HG02610 (cell line): ENCODE measurements around the gene TENT4A.
"Not testable (repeated sequence)": the region's sequence is repeated elsewhere in the genome, so short reads cannot be mapped to it uniquely, and the experiment has no call there.

Experiments
- ATAC-seq: cut with Tn5 transposase; IDR thresholded peaks from one replicate; pipeline ENCODE4 v1.9.1; 2021; ENCODE audit warnings: mild to moderate bottlenecking, moderate library complexity; ENCODE audit not compliant: unreplicated experiment

Gene TENT4A

GRCh38 chr5:6713274-6714225, at the start of gene TENT4A:
TSS of gene TENT4A (plus strand) at chr5:6713432. CDS start at chr5:6713984, 552 bp downstream.
- ATAC-seq, result peak; percentile 7

GRCh38 chr5:6666762-6667161, 46.5 kb upstream of the TENT4A start:
- no peak for ATAC-seq

- ATAC-seq, result no peak
These were observed 45.6 kb upstream of the TENT4A start for GRCh38 chr5:6667648-6668047.

- not testable (repeated sequence) for ATAC-seq
These were observed 44.5 kb upstream of the TENT4A start for GRCh38 chr5:6668717-6669116.

- ATAC-seq, result no peak
These were observed 40.2 kb upstream of the TENT4A start for GRCh38 chr5:6673031-6673430.

- ATAC-seq, result no peak
These were observed 39.3 kb upstream of the TENT4A start for GRCh38 chr5:6673963-6674362.

GRCh38 chr5:6674421-6674820, 38.8 kb upstream of the TENT4A start:
- ATAC-seq, result no peak

GRCh38 chr5:6674886-6675285, 38.3 kb upstream of the TENT4A start:
- no peak for ATAC-seq

- ATAC-seq, result no peak
These were observed 37.3 kb upstream of the TENT4A start for GRCh38 chr5:6675784-6676491.

GRCh38 chr5:6676702-6677101, 36.5 kb upstream of the TENT4A start:
- no peak for ATAC-seq

- no peak for ATAC-seq
These were observed 34.8 kb upstream of the TENT4A start for GRCh38 chr5:6678385-6678784.

GRCh38 chr5:6680922-6681321, 32.3 kb upstream of the TENT4A start:
- no peak for ATAC-seq

GRCh38 chr5:6681682-6682081, 31.6 kb upstream of the TENT4A start:
- no peak for ATAC-seq

- ATAC-seq, result no peak
These were observed 31.0 kb upstream of the TENT4A start for GRCh38 chr5:6682239-6682638.

GRCh38 chr5:6683241-6683640, 30.0 kb upstream of the TENT4A start:
- ATAC-seq, result no peak

- no peak for ATAC-seq
These were observed 29.2 kb upstream of the TENT4A start for GRCh38 chr5:6684075-6684474.

GRCh38 chr5:6686501-6686900, 26.7 kb upstream of the TENT4A start:
- ATAC-seq, result no peak

GRCh38 chr5:6686915-6687409, 26.3 kb upstream of the TENT4A start:
- ATAC-seq, result no peak

GRCh38 chr5:6687505-6687904, 25.7 kb upstream of the TENT4A start:
- ATAC-seq, result no peak

- ATAC-seq, result no peak
These were observed 20.3 kb upstream of the TENT4A start for GRCh38 chr5:6692906-6693305.

- no peak for ATAC-seq
These were observed 14.5 kb upstream of the TENT4A start for GRCh38 chr5:6698696-6699095.

- no peak for ATAC-seq
These were observed 13.9 kb upstream of the TENT4A start for GRCh38 chr5:6699357-6699756.
